GM06990 (cell line): ENCODE measurements around the gene SLCO2A1.

Experiments
- DNase-seq: peaks from one replicate; pipeline ENCODE4 v3.0.0-alpha.2; 2011; ENCODE audit not compliant: insufficient read length; ENCODE audit errors: extremely low read depth
- H3K27me3 ChIP-seq: replicated peaks from 2 replicates; pipeline ENCODE4 v1.6.0; 2011; ENCODE audit warnings: low read length; ENCODE audit not compliant: control insufficient read depth, insufficient read depth
- H3K36me3 ChIP-seq: 2 replicates; pipeline ENCODE4 v1.5.1; 2011; ENCODE audit warnings: low read length; ENCODE audit not compliant: control insufficient read depth, insufficient read depth
- H3K4me3 ChIP-seq: replicated peaks from 2 replicates; pipeline ENCODE4 v1.5.1; 2011; ENCODE audit warnings: low read depth, mild to moderate bottlenecking, control low read depth, low read length
- TF ChIP-seq, protein P1 (sequence below): IDR thresholded peaks from 2 replicates; pipeline ENCODE4 v1.5.1; 2011; ENCODE audit warnings: low read length, control low read depth, mild to moderate bottlenecking, inconsistent platforms; ENCODE audit not compliant: insufficient read depth, poor library complexity, severe bottlenecking

The SLCO2A1 gene

DNA sequence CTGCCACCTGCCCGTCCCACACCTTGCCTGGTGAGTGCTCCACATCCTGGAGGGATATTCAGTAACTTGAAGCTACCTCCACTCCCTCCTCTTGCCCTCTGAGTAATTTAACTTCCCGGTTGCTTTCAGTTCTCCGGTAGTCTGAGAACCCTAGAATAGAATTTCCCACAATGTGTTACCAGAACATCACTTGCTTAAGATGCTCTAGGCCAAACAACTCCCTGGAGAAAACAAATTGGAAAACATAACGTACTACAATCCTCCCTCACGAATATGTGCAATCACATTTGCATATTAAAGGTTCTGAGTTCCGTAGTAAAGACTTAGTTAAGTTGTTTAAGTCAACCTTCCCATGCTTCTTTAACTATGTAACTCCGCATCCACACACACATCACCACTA, 44.8 kb downstream of the SLCO2A1 start:
- TF ChIP-seq, protein P1, sequence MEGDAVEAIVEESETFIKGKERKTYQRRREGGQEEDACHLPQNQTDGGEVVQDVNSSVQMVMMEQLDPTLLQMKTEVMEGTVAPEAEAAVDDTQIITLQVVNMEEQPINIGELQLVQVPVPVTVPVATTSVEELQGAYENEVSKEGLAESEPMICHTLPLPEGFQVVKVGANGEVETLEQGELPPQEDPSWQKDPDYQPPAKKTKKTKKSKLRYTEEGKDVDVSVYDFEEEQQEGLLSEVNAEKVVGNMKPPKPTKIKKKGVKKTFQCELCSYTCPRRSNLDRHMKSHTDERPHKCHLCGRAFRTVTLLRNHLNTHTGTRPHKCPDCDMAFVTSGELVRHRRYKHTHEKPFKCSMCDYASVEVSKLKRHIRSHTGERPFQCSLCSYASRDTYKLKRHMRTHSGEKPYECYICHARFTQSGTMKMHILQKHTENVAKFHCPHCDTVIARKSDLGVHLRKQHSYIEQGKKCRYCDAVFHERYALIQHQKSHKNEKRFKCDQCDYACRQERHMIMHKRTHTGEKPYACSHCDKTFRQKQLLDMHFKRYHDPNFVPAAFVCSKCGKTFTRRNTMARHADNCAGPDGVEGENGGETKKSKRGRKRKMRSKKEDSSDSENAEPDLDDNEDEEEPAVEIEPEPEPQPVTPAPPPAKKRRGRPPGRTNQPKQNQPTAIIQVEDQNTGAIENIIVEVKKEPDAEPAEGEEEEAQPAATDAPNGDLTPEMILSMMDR, result no peak

DNA sequence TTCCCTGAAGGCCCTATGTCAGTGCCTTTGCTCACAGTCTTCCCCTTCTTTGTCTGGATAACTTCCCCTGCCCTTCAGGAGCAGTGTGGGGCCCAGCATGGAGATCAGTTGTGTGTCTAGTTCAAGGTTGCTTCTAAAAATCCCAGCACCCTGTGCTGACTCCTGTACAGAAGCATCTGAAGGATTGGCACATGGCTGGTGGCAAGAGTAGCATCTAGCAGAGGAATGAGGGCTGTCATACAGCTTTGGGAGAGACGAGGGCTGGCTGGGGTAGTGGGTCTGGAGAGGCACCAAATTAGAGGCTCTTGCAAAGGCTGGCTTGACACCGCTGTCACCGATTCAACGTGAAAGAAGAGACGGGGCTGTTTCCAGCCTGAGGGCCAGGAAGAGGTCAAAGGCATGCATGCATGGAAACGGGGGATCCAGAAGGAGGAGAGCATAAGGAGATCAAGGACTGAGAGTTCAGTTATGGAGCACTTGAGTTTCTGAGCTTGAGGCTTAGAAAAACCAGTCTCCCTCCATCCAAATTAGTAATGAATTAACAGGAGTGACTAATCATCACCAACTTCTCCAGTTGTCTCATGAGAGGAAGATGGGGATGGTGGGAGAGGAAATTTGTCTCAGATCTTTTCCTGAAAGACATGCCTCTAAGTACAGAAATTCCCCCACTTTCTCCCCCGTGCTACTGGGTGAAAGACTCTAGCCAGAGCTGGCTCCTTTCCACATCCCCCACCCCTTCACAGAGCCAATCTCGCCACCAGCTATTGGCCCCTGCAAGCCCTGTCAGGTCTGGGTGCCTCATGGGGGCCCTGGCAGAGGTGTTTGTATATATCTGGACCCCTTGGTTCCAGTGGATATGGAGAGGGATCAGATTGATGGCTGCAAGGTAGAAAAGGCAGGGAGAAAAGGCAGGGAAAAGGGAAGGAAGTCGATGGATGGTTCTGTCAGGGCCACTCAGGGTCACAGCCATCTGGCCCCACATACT, 45.9 kb downstream of the SLCO2A1 start:
- Histone ChIP-seq H3K4me3 (no peak overlapping the region), H3K36me3 (no peaks in the 10 kb centered on the region), H3K27me3 (no peaks in the 10 kb centered on the region; the same call in 1 of the 2 replicates)
- TF ChIP-seq, protein P1, result no peak
- no peak for DNase-seq

More for the DNA sequence above, 44.8 kb downstream of the SLCO2A1 start:
- DNase-seq, result no peak
- Histone ChIP-seq H3K4me3 (no peak overlapping the region), H3K36me3 (no peaks in the 10 kb centered on the region), H3K27me3 (no peaks in the 10 kb centered on the region; the same call in 1 of the 2 replicates)

DNA sequence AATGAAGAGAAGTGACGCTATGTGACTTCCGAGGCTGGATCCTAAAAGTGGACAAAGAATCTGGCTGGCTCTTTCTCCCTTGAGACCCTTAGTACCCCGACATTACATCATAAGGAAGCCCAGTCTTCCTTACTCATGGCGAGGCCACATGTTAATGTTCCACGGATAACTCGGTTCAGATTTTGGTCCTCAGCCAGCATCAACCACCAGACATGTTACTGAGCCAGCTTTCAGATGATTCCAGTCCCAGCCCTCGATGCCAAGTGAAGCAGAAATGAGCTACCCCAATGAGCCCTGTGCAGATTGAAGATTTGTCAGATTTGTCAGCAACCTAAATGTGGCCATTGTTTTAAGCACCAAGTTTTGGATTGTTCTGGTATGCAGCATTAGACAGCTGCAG, 46.6 kb downstream of the SLCO2A1 start:
- TF ChIP-seq, protein P1, result no peak
- H3K36me3 ChIP-seq, result no peaks in the 10 kb centered on the region
- DNase-seq, result no peak
- no peak overlapping the region for H3K4me3 ChIP-seq
- H3K27me3 ChIP-seq, result no peaks in the 10 kb centered on the region

DNA sequence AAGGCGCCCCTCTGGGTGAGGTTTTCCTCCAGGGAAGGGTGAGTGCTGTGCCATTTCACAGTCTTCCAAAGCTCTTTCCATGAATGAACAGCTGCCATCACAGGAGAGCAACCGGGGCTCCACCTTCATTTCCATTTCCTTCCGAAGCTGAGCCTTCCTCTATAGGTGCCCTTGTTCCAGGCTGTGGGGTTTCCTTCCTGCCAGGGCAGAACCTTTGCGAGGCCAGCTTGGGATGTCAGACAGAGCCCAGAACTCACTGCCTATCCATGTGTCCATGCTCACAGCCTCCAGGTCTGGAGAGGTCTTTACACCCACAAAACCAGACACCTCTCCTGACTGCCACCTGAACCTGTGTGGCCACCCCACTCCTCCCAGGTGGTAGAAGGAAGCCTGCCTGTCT, 49.2 kb downstream of the SLCO2A1 start:
- DNase-seq, result no peak
- H3K27me3 ChIP-seq, result no peaks in the 10 kb centered on the region
- no peak overlapping the region for H3K4me3 ChIP-seq
- no peaks in the 10 kb centered on the region for H3K36me3 ChIP-seq
- TF ChIP-seq, protein P1, result no peak

DNA sequence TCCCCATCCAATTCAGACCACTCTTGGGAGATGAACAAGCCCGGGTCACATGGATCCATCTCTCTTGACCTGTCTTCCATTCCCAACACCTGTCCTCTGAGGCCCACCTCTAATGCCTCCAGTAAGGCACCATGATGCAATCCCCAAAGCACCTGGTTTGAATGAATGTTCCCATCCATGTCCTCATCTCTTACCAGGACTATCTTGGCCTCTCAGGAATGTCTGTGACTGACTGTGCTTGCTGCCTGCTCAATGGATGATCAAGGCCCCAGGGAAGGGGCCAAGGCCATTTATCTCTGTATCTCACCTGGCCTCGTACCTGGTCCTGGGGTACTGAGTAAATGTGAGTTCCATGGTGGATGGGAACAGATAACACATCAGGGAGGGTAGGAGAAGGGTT, 49.7 kb downstream of the SLCO2A1 start:
- no peak for DNase-seq
- H3K27me3 ChIP-seq, result no peaks in the 10 kb centered on the region
- H3K36me3 ChIP-seq, result no peaks in the 10 kb centered on the region
- no peak overlapping the region for H3K4me3 ChIP-seq
- TF ChIP-seq, protein P1, result no peak
